Measurements from ENCODE around the gene IPO5.
"Not testable (repeated sequence)": the region's sequence is repeated elsewhere in the genome, so short reads cannot be mapped to it uniquely, and the experiment has no call there.

The IPO5 gene

GRCh38 chr13:97975280-97975847 lies 21.9 kb downstream of the IPO5 start:
- Mint-ChIP-seq H3K36me3 (peaks cover 19% of the 10 kb centered on the region), H3K27ac (peak overlapping the region; percentile 99), H3K4me1 (peaks cover 13% of the 10 kb centered on the region), H3K9me3 (no peaks in the 10 kb centered on the region), H3K4me3 (peak overlapping the region; percentile 82)
- DNase-seq (ENCODE audit: low spot score in 2 of 2) (no peak), ATAC-seq (no peak)

GRCh38 chr13:97975848-97976609 lies 22.6 kb downstream of the IPO5 start:
- ATAC-seq (peak; percentile 94), DNase-seq (ENCODE audit: low spot score in 2 of 2) (peak; percentile 86 to 94)
- H3K4me1 Mint-ChIP-seq, result peaks cover 14% of the 10 kb centered on the region
- no peaks in the 10 kb centered on the region for H3K9me3 Mint-ChIP-seq
- peak overlapping the region; percentile 82 for H3K4me3 Mint-ChIP-seq
- peaks cover 19% of the 10 kb centered on the region for H3K36me3 Mint-ChIP-seq
- H3K27ac Mint-ChIP-seq, result peak overlapping the region; percentile 99

- Mint-ChIP-seq H3K36me3 (peaks cover 23% of the 10 kb centered on the region), H3K27ac (peak overlapping the region; percentile 99), H3K4me3 (peak overlapping the region; percentile 82), H3K4me1 (peaks cover 17% of the 10 kb centered on the region), H3K9me3 (no peaks in the 10 kb centered on the region)
- ATAC-seq, result peak; percentile 58
- peak in 1 of 2 donors; percentile 84 for DNase-seq (ENCODE audit: low spot score in 2 of 2)
Measured at GRCh38 chr13:97976610-97977521, 23.4 kb downstream of the IPO5 start.

- H3K4me1 Mint-ChIP-seq, result peaks cover 17% of the 10 kb centered on the region
- H3K36me3 Mint-ChIP-seq, result peaks cover 34% of the 10 kb centered on the region
- H3K9me3 Mint-ChIP-seq, result no peaks in the 10 kb centered on the region
- H3K4me3 Mint-ChIP-seq, result peak overlapping the region; percentile 82
- no peak for ATAC-seq
- DNase-seq (ENCODE audit: low spot score in 2 of 2), result no peak
- H3K27ac Mint-ChIP-seq, result peak overlapping the region; percentile 99
Measured at GRCh38 chr13:97977982-97978381, 24.5 kb downstream of the IPO5 start.

- no peak for DNase-seq (ENCODE audit: low spot score in 2 of 2)
- ATAC-seq, result no peak
- peaks cover 17% of the 10 kb centered on the region for H3K4me1 Mint-ChIP-seq
- peak overlapping the region; percentile 82 for H3K4me3 Mint-ChIP-seq
- H3K36me3 Mint-ChIP-seq, result peaks cover 41% of the 10 kb centered on the region
- H3K9me3 Mint-ChIP-seq, result no peaks in the 10 kb centered on the region
- H3K27ac Mint-ChIP-seq, result no peak overlapping the region
Measured at GRCh38 chr13:97978651-97979050, 25.2 kb downstream of the IPO5 start.

- Mint-ChIP-seq H3K36me3 (peaks cover 45% of the 10 kb centered on the region), H3K4me1 (peaks cover 17% of the 10 kb centered on the region), H3K4me3 (peak overlapping the region; percentile 82), H3K9me3 (no peaks in the 10 kb centered on the region), H3K27ac (no peak overlapping the region)
- no peak for ATAC-seq
- DNase-seq (ENCODE audit: low spot score in 2 of 2), result no peak
Measured at GRCh38 chr13:97979051-97979450, 25.6 kb downstream of the IPO5 start.

- Mint-ChIP-seq H3K4me3 (no peak overlapping the region), H3K9me3 (no peaks in the 10 kb centered on the region), H3K4me1 (peaks cover 17% of the 10 kb centered on the region), H3K27ac (no peak overlapping the region), H3K36me3 (peaks cover 50% of the 10 kb centered on the region)
- DNase-seq (ENCODE audit: low spot score in 2 of 2) (no peak), ATAC-seq (no peak)
Measured at GRCh38 chr13:97979556-97979955, 26.1 kb downstream of the IPO5 start.

- H3K4me3 Mint-ChIP-seq, result no peak overlapping the region
- H3K27ac Mint-ChIP-seq, result no peak overlapping the region
- ATAC-seq (no peak), DNase-seq (ENCODE audit: low spot score in 2 of 2) (no peak)
- no peaks in the 10 kb centered on the region for H3K9me3 Mint-ChIP-seq
- H3K4me1 Mint-ChIP-seq, result peaks cover 9% of the 10 kb centered on the region
- peaks cover 63% of the 10 kb centered on the region for H3K36me3 Mint-ChIP-seq
Measured at GRCh38 chr13:97982286-97982685, 28.8 kb downstream of the IPO5 start.

GRCh38 chr13:97986835-97987234 lies 33.4 kb downstream of the IPO5 start:
- Mint-ChIP-seq H3K36me3 (peaks cover 100% of the 10 kb centered on the region), H3K4me1 (no peaks in the 10 kb centered on the region)

GRCh38 chr13:97999653-98000052 lies 46.2 kb downstream of the IPO5 start:
- Mint-ChIP-seq H3K4me1 (peaks cover 6% of the 10 kb centered on the region), H3K4me3 (no peak overlapping the region), H3K36me3 (peaks cover 100% of the 10 kb centered on the region), H3K9me3 (no peaks in the 10 kb centered on the region), H3K27ac (no peak overlapping the region)
- ATAC-seq (peak; percentile 45), DNase-seq (ENCODE audit: low spot score in 2 of 2) (no peak)

More at GRCh38 chr13:97986835-97987234, 33.4 kb downstream of the IPO5 start:
- DNase-seq (ENCODE audit: low spot score in 2 of 2), result no peak
- no peak overlapping the region for H3K4me3 Mint-ChIP-seq
- H3K27ac Mint-ChIP-seq, result peak overlapping the region; percentile 48
- H3K9me3 Mint-ChIP-seq, result no peaks in the 10 kb centered on the region
- no peak for ATAC-seq

GRCh38 chr13:98004107-98004506 lies 50.6 kb downstream of the IPO5 start:
- no peak overlapping the region for H3K4me3 Mint-ChIP-seq
- no peaks in the 10 kb centered on the region for H3K9me3 Mint-ChIP-seq
- H3K36me3 Mint-ChIP-seq, result peaks cover 100% of the 10 kb centered on the region
- DNase-seq (ENCODE audit: low spot score in 2 of 2) (no peak), ATAC-seq (no peak)
- peaks cover 6% of the 10 kb centered on the region for H3K4me1 Mint-ChIP-seq
- H3K27ac Mint-ChIP-seq, result no peak overlapping the region

GRCh38 chr13:98004997-98005396 lies 51.5 kb downstream of the IPO5 start:
- not testable (repeated sequence) for ATAC-seq; H3K4me1 Mint-ChIP-seq; H3K27ac Mint-ChIP-seq; H3K4me3 Mint-ChIP-seq; DNase-seq (ENCODE audit: low spot score in 2 of 2); H3K9me3 Mint-ChIP-seq
- H3K36me3 Mint-ChIP-seq, result peaks cover 100% of the 10 kb centered on the region

GRCh38 chr13:98007001-98007400 lies 53.5 kb downstream of the IPO5 start:
- peaks cover 6% of the 10 kb centered on the region for H3K4me1 Mint-ChIP-seq
- no peak for ATAC-seq
- H3K9me3 Mint-ChIP-seq, result no peaks in the 10 kb centered on the region
- H3K4me3 Mint-ChIP-seq, result no peak overlapping the region
- H3K27ac Mint-ChIP-seq, result no peak overlapping the region
- H3K36me3 Mint-ChIP-seq, result peaks cover 100% of the 10 kb centered on the region
- no peak for DNase-seq (ENCODE audit: low spot score in 2 of 2)

GRCh38 chr13:98013241-98013640 lies 59.8 kb downstream of the IPO5 start:
- Mint-ChIP-seq H3K4me3 (no peak overlapping the region), H3K9me3 (no peaks in the 10 kb centered on the region), H3K36me3 (peaks cover 100% of the 10 kb centered on the region), H3K4me1 (no peaks in the 10 kb centered on the region), H3K27ac (no peak overlapping the region)
- DNase-seq (ENCODE audit: low spot score in 2 of 2), result no peak
- ATAC-seq, result no peak

GRCh38 chr13:98014766-98015165 lies 61.3 kb downstream of the IPO5 start:
- Mint-ChIP-seq H3K4me3 (no peak overlapping the region), H3K27ac (peak overlapping the region; percentile 1), H3K4me1 (no peaks in the 10 kb centered on the region), H3K36me3 (peaks cover 100% of the 10 kb centered on the region), H3K9me3 (no peaks in the 10 kb centered on the region)
- no peak for DNase-seq (ENCODE audit: low spot score in 2 of 2)
- ATAC-seq, result no peak

Data from stimulated activated effector memory CD8-positive, alpha-beta T cell treated with anti-CD3 and anti-CD28 coated beads, Interleukin-12 subunit alpha, Interleukin-12 subunit beta, amount 100 ng/mL, for 72 hours (primary cell).